HG03442 (cell line): ENCODE measurements around the gene NCAM2.

Source experiments
- ATAC-seq: cut with Tn5 transposase; IDR thresholded peaks from one replicate; pipeline ENCODE4 v1.9.1; 2021; ENCODE audit warnings: mild to moderate bottlenecking, moderate library complexity; ENCODE audit not compliant: unreplicated experiment

The NCAM2 gene

DNA sequence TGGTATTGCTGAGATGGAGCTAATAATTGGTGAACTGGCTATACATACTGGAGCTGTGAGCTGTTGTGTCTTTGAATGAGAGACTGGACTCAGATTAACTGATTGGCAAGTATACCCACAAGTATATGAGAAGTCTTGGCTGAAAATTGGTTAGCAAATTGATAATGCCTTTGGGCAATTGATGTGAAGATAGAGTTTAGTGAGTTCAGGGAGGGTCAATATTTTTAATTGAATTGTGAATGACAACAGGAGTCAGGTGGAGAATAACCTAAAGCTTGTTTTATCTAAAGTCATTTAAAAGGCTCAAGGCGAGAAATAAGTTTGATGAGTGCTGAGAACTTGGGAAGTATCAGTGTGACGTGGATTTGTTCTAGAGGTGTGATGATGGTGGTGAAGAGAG, 27.5 kb downstream of the NCAM2 start:
- no peak for ATAC-seq

DNA sequence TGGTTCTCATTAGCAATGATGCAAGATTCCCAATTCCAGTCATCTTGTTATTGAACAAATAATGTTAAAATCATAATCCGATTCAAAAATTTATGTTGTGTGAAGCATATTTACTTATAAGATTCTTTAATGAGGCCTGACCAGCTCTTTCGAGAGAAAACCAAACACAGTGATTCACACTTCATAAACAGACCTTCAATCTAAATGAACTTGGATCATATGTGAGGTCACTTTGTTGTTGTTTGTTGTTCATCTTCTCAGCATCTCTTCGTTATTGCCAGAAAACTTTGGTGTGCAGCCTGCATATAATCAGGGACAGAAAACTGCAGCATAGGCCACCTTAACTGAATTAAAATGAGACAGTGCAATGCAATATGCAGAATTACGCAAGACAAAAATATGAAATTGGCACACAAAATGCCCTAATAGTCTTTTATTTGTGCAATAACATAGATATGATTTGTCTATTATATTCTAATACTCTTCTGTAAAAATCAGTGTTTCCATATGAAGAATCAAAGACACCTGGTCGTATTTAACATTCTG, 30.1 kb downstream of the NCAM2 start:
- no peak for ATAC-seq

DNA sequence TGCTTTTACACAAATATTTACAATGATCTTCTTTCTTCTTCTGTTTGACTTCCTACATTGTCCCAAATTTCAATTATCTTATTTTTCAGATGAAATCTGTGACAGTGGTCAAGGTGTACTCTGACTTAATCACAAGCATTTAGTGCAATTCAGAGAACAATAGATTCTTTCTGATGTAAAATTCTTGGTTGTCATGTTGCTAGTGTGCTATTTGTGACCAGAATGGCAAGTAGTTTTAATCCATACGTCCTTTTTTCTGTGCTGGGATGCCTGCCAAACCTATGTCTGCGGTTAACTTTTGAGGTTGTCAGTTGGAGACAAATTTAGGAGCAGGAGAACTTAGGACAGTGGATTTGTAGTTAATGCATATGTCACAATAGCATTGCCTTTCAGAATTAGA, 31.0 kb downstream of the NCAM2 start:
- no peak for ATAC-seq

GRCh38 chr21:21030311-21030710, 32.1 kb downstream of the NCAM2 start:
- no peak for ATAC-seq

GRCh38 chr21:21034036-21034435, 35.8 kb downstream of the NCAM2 start:
- no peak for ATAC-seq

- ATAC-seq, result no peak
Observed at GRCh38 chr21:21039624-21040170, 41.5 kb downstream of the NCAM2 start.

DNA sequence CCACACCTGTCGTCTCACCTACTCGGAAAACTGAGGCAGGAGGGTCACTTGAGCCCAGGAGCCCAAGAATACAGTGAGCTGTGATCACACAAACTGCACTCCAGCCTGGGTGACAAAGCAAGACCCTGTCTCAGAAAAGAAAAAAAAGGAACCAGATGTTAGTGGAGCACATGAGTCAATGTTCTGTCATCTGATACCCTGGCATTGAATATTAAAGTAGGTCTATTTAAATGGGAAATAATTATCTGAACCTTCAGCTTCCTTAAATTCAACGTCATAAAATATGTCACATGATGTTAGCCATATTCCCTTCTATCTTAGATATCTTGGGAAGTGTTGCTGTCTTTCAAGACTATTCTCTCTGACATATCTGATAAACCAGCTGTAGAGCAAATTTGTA, 47.3 kb downstream of the NCAM2 start:
- ATAC-seq, result no peak

DNA sequence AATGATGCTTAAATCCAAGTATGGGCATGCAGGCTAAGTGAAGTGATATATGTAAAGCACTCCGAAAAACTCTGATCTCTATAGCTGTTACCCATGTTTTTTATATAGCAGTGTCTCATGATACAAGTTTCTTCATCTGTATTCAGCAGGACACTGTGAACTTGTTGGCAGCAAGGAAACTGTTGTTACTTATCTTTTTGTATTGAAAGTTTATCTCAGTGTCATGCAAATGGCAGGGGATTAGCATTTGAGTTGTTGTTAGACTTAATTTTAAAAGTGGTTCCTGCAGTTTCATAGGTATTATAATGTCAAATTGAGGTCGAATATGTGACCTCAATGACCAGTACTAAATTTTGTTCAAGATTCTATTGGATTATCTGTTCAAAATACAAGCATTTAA, 47.9 kb downstream of the NCAM2 start:
- no peak for ATAC-seq

- no peak for ATAC-seq
Observed at GRCh38 chr21:21051109-21052055, 53.2 kb downstream of the NCAM2 start.

DNA sequence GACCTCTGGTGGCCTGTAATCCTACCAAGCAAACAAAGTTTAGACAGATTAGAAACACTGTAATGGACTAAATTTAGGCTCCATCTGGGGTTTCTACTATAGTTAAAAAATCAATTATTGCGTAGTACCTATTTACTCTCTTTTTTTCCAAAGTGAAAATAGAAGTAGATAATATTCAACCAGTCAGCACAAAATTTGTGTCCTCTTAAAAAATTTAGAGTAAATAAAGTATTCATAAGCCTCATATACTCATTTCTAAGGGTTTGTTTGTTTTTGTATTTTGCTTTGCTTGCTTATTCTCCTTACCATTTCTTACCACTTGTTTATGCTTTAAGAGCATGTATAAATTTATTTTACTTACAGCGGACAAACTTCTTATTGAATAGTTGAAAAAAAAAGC, 54.5 kb downstream of the NCAM2 start:
- ATAC-seq, result no peak

DNA sequence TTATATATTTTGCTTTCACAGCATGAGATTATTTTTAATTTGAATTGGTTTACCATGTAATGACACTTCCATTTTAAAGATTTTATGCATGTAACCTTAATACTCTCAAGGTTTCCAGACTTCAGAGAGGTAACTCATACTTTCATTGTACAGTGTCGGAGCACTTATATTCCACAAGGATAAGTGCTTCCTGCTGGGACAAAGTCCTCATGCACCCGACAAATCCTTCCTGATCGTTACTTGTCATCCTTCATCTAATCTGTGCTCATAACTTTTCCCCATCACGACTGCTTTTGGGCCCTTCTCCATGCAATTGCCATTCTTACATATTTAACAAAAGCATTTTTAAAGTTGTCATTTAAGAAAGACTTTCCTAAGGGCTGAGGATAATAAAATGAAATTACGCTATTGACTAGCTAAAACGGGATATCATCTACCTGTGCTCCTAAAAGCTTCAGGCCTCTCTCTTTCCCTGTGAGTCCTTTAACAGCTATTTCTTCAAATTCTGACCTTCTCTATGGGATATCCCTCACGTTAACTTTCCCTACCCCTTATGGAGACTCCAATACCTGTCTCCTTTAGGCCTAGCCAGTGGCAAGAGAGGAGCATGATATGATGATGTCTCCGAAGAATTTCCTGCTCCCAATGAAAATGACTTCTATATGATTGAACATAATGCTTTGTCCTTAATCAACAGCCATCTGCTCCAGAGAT, 59.3 kb downstream of the NCAM2 start:
- no peak for ATAC-seq

DNA sequence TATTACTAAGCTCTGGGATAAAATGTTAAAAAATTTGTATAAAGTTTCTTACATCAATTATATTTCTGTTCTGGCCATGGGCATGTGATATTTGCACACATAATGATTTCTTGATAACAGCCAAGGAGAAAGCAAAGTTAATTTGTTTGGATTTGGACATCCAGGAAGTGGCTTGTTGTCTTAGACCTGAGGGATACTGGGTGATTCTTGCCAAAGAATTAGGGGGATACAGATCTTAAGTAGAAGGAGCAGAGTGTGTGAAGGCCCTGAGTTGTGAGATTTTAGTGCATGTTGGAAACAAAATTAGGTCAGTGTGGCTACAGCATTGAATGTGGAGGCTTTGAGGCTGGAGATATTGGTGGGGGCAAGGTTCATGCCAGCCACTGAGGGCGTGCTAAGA, 65.6 kb downstream of the NCAM2 start:
- ATAC-seq, result no peak

GRCh38 chr21:21064353-21064752, 66.1 kb downstream of the NCAM2 start:
- no peak for ATAC-seq

DNA sequence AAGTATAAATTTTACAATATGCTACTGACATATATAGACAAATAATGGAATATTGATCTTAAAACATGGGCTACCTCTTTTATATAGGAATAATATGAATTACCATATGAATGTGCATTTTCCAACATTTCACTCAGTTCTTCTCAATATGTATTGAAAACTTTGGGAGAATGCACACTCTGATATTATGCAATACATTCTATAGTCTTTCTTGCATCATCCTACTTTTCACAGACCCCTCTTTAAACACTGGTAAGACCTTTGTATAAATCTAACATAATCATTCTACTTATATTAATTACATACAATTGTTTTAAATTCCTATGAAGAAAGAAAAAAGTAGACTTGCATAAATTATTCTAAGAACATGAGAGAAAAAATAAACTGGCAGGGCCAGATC, 69.2 kb downstream of the NCAM2 start:
- no peak for ATAC-seq

GRCh38 chr21:21074305-21074704, 76.1 kb downstream of the NCAM2 start:
- ATAC-seq, result no peak

DNA sequence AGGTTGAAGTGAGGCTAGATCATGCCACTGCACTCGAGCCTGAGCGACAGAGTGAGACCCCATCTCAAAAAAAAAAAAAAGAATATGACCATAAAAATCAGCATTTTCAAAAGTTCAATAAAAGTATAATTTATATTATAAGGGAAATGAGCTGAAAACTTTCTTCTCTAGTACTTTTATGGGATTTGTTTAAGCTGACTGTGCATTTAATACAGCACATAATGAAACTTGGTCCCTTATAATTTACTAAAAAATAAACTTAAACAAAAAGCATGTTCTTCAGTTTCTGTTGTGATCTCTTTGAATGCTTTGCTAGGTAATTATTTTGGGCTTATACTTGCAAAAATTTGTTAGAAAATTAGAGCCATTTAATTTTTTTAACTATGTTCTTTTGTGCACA, 77.8 kb downstream of the NCAM2 start:
- ATAC-seq, result no peak

GRCh38 chr21:21076491-21076890, 78.3 kb downstream of the NCAM2 start:
- ATAC-seq, result no peak

DNA sequence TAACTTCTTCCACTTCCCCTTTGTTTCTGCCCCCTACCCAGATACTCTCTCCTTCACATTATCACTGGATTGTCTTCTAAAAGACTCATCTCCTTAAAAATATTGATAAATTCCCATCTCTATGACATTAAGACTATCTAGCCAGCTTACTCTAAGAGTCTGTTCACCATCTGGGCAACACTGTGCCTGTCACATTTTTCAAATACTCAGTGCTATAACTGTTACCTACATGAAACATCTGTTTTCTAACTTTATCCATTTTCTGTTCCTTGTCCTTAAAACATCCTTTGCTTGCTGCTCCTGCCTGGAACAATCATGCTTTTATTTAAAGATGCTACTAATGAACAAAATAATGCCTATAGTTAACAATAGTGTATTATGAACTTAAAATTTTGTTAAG, 81.4 kb downstream of the NCAM2 start:
- no peak for ATAC-seq

GRCh38 chr21:21084179-21084578, 86.0 kb downstream of the NCAM2 start:
- ATAC-seq, result no peak

GRCh38 chr21:21085206-21085605, 87.0 kb downstream of the NCAM2 start:
- no peak for ATAC-seq

DNA sequence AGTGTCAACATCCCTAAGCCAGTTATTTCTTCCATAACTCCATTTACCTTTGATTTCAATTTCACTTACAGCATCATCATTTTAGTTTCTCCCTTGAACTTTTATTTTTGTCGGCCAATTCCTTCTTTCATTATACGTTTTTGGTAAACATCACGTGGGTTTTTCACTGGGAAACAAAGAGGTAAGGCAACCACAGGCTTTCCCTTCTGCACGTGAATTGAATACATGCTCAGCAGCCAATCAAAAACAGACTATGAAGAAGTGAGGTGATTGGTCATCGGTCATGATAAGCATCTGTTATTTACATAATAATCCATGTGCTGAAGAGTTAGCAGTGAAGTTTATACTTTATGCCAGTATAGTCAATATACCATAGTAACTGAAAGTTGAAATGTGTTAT, 98.7 kb downstream of the NCAM2 start:
- ATAC-seq, result no peak

DNA sequence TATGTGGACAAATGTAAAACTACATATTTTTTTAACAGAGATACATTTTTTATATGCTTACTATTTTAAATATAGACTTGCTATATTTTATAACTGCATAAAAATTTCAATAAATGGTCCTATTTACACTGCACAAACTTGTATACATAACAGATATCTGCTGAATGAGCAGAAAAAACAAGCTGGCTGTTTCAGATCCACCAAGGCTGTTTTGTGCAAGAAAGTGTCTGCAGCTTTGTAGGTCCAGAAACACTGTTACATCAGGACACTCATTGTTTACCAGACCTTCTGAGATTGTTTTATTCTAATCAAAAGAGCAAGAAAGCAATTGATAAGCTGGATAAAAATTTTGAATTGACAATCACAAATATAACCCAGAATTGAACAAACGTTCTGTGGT, 99.3 kb downstream of the NCAM2 start:
- no peak for ATAC-seq
